ENCODE measurements around the gene TMEM190. TPM values are rescaled to one million over a fixed set of nuclear protein-coding genes. Genes with fewer than 3 reads are reported as not detected.
"Not testable (repeated sequence)": the region's sequence is repeated elsewhere in the genome, so short reads cannot be mapped to it uniquely, and the experiment has no call there.

The TMEM190 gene
- total RNA-seq, 1 donor from 2014 or later: 2.2 TPM

DNA sequence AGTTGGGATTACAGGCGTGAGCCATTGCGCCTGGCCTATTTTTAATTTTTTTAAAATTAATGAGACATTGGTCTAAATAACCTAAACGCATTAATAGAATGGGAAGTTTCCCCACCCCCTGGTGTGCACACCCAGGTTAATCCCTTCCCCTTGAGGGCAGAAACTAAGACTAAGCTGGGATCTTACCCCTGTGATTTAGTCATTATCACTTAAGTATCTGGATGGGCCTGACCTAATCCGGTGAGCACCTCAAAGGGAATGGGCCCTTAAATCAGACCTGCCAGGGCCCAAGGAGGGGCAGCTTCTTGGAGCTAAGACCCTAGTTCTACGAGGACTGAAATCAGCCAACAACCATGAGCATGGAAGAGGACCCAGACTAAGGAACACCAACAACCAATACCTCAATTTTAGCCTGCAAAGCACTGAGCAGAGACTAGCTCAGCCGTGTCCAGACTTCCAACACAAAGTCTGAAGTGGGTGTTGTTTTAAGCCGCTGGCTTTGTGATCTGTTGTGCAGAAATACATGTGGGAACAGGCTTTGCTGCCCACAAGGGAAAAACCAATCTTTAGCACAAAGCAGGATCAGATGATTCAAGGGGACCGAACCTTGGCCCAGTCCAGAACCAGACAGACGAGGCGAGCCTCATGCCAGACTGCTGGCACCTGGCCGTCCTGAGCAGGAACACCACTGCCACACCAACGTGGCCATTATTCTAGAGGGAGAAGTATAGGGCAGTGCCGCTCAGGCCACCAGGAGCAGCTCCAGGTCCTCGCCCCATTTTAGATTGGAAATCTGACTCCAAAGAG, 23.9 kb downstream of the TMEM190 start:
- H3K4me1 Mint-ChIP-seq: peaks cover under 1% of the 10 kb centered on the region
- H3K9me3 Mint-ChIP-seq: no peaks in the 10 kb centered on the region
- no peak for DNase-seq (ENCODE audit: low spot score in 2 of 2, unreplicated experiment in 2 of 2)
- no peak overlapping the region for H3K4me3 Mint-ChIP-seq
- peak overlapping the region; percentile 50 for H3K27ac Mint-ChIP-seq
- H3K27me3 Mint-ChIP-seq (ENCODE audit: low read depth): no peaks in the 10 kb centered on the region
- TF ChIP-seq, protein P1, sequence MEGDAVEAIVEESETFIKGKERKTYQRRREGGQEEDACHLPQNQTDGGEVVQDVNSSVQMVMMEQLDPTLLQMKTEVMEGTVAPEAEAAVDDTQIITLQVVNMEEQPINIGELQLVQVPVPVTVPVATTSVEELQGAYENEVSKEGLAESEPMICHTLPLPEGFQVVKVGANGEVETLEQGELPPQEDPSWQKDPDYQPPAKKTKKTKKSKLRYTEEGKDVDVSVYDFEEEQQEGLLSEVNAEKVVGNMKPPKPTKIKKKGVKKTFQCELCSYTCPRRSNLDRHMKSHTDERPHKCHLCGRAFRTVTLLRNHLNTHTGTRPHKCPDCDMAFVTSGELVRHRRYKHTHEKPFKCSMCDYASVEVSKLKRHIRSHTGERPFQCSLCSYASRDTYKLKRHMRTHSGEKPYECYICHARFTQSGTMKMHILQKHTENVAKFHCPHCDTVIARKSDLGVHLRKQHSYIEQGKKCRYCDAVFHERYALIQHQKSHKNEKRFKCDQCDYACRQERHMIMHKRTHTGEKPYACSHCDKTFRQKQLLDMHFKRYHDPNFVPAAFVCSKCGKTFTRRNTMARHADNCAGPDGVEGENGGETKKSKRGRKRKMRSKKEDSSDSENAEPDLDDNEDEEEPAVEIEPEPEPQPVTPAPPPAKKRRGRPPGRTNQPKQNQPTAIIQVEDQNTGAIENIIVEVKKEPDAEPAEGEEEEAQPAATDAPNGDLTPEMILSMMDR (IDR thresholded peaks at IDR 0.05; ENCODE audit: unreplicated experiment): no peak
- peaks cover 24% of the 10 kb centered on the region for H3K36me3 Mint-ChIP-seq

DNA sequence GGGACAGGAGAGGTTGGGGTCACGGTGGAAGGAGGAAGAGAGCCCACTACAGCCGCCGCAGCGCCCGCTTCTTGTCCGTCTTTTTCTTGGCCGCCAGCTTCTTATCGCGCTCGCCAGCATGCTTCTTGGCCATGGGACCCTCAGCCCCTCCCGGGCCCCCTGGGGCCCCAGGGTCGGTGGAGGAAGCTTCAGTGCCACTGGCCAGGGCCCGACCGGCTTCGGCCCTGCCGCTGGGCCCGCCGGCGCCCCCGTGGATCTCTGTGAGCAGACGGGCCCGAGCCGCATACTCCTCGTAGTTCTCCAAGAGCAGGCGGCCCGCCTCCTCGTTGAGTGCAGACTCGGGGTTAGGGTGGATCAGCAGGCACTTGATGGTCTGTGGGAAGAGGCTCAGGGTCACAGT, 24.8 kb downstream of the TMEM190 start:
- not testable (repeated sequence) for H3K4me3 Mint-ChIP-seq; DNase-seq (ENCODE audit: low spot score in 2 of 2, unreplicated experiment in 2 of 2); H3K4me1 Mint-ChIP-seq; H3K9me3 Mint-ChIP-seq; H3K27ac Mint-ChIP-seq; H3K27me3 Mint-ChIP-seq (ENCODE audit: low read depth)
- H3K36me3 Mint-ChIP-seq: peaks cover 31% of the 10 kb centered on the region

DNA sequence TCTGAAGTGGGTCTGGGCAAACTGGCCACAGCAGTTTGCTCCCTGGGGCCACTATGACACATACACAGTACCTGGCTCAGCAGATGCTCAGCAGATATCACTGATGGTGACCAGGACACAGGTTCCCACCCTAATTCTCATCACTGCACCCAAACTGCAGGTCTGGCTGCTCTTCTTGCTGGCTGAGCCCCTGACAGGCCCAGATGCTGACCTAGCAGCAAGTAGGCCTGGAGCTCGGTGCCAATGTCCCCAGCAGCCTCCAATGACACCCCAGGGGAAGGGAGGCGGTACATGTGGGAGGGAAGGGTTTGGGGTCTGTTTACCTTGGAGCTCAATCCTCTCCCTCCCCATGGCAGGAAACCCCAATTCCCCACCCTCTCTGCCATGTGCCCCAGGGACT, 25.9 kb downstream of the TMEM190 start:
- H3K4me1 Mint-ChIP-seq: peaks cover 16% of the 10 kb centered on the region
- DNase-seq (ENCODE audit: low spot score in 2 of 2, unreplicated experiment in 2 of 2): no peak
- no peak overlapping the region for H3K27ac Mint-ChIP-seq
- H3K27me3 Mint-ChIP-seq (ENCODE audit: low read depth): no peaks in the 10 kb centered on the region
- no peak overlapping the region for H3K4me3 Mint-ChIP-seq
- H3K36me3 Mint-ChIP-seq: peaks cover 31% of the 10 kb centered on the region
- TF ChIP-seq, protein P1 (IDR thresholded peaks at IDR 0.05; ENCODE audit: unreplicated experiment): no peak
- no peaks in the 10 kb centered on the region for H3K9me3 Mint-ChIP-seq

DNA sequence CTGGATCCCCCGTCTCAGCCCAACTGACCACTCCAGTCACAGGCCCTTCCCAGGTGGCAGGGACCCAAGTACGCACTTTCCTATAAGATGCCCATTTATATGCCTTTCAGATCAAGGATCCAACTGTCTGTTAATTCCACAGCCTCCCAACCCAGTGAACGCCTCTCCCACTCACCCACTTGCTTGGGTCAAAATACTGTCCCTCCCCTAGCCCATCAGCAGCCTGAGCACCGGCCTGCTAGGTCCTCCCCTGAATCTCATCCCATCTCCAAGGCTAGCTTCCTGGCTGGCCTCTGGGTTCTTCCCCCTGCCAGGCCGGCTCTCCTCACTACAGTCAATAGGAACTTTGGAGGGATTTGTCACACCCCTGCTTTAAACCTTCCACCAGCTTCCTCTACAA, 29.0 kb downstream of the TMEM190 start:
- H3K27ac Mint-ChIP-seq: peak overlapping the region; percentile 51
- peak overlapping the region; percentile 88 for H3K4me3 Mint-ChIP-seq
- peaks cover 25% of the 10 kb centered on the region for H3K36me3 Mint-ChIP-seq
- H3K9me3 Mint-ChIP-seq: peaks cover 9% of the 10 kb centered on the region
- DNase-seq (ENCODE audit: low spot score in 2 of 2, unreplicated experiment in 2 of 2): no peak
- TF ChIP-seq, protein P1 (IDR thresholded peaks at IDR 0.05; ENCODE audit: unreplicated experiment): no peak
- peaks cover 3% of the 10 kb centered on the region for H3K27me3 Mint-ChIP-seq (ENCODE audit: low read depth)
- peaks cover 20% of the 10 kb centered on the region for H3K4me1 Mint-ChIP-seq

DNA sequence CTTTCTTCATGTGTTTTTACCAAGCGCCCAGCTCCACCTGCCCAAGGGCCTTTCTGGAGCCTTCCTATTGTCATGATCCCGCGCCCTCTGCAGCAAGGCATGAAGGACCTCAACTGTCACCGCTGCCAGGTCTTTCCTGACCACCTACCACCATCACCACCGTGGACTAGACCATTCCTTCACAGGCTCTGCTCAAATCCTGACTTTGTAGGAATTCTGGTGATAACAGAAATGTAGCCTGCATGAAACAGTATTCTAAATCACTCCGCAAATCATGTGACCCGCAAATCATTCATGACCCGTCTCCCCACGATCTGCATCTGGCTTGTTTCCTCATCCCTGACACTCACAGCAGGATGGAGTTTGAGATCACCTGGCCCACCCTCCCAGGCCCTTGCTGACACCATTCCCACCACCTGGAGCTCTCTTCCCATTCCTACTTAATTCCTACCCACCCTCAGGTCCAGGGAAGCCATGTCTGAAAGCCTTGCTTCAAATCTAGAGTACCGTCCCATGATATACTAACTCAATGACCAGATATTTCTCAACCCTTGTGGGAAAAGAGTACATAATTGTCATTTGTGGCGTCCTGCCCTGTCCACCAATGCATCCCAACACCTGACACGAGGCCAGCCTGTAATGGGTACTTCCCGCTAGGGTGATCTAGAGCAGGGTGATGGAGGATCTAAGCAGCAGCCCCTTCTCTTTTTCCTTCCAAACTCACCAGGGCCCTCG, 29.6 kb downstream of the TMEM190 start:
- no peak for DNase-seq (ENCODE audit: low spot score in 2 of 2, unreplicated experiment in 2 of 2)
- Mint-ChIP-seq H3K36me3 (peaks cover 22% of the 10 kb centered on the region), H3K4me3 (peak overlapping the region; percentile 88), H3K9me3 (peaks cover 9% of the 10 kb centered on the region), H3K4me1 (peaks cover 20% of the 10 kb centered on the region), H3K27me3 (ENCODE audit: low read depth) (peaks cover 5% of the 10 kb centered on the region), H3K27ac (peak overlapping the region; percentile 67)
- TF ChIP-seq, protein P1 (IDR thresholded peaks at IDR 0.05; ENCODE audit: unreplicated experiment): no peak
